HG02763 (cell line): ENCODE measurements around the gene TTLL12.

Source experiments
- ATAC-seq: cut with Tn5 transposase; IDR thresholded peaks from one replicate; pipeline ENCODE4 v1.9.1; 2021; ENCODE audit warnings: mild to moderate bottlenecking, moderate library complexity; ENCODE audit not compliant: unreplicated experiment

The TTLL12 gene

DNA sequence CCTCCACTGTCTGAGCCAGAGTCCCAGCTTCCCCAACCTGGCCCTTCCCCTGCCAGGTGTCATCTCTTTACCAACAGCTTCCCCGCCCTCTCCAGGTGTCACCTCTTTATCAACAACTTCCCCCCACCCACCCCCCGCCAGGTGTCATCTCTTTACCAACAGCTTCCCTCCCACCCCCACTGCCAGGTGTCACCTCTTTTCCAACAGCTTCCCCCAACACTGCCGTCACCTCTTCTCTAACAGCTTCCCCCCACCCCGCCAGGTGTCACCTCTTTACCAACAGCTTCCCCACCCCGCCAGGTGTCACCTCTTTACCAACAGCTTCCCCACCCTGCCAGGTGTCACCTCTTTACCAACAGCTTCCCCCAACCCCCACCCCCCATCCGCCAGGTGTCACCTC lies 29.8 kb upstream of the TTLL12 start:
- no peak for ATAC-seq

DNA sequence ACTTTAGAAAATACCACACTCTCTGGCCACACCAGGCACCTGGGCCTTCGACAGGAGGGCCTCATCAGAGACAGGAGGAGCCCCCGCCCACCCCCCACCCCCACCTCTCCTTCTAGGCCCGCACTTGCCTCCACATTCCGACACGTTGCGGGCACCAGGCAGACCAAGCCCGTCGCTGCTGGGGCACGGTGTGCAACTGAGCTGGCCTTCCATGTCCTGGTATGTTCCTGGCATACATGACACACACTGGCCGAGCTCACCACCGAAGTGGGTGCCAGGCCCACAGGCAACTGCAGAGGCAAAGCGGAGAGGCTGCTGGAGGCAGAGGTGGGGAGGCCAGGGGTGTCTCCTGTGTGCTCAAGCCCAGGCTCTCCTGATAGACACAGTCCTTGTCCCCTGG lies 27.0 kb upstream of the TTLL12 start:
- no peak for ATAC-seq

DNA sequence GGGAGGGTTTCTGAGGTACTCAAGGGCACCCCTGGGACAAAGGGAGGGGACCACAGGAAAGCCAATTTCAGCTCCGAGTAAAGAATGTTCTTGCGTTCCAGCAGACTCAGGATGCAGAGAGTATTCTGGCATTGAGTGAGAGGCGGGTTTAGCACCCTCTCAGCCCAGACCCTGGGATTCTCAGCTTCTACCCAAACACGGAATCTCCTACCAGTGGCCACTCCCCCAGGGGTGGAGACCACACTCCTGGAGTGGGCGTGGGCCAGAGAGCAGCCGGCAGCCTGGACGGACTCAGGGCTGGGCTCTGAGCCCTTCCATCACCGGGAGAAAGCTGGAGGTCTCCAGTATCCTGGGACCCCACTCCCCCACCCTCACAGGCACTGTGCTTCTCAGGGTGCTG lies 26.1 kb upstream of the TTLL12 start:
- no peak for ATAC-seq

DNA sequence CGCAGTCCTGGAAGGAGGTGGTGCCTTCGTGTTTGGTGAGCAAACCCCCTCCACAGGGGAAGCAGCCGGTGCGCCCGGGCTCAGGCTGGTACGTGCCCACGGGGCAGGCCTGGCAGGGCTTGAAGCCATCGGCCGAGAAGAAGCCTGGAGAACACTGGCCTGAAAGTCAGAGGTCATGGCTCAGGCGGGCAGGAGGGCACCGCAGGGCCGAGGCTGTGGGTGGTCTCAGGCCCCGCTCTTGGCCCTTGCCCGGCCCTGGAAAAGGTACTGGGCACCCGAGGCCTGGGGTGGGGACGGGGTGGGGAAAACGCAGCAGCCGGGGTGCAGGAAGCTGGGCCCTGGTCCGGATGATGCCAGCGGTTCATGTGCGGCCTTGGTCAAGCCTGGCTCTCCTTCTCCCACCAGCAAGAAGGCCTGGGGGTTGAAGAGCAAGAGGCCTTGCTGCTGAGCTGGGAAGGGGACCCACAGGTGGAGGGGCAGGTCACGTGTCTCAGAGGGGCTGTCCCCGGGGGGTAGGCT lies 25.6 kb upstream of the TTLL12 start:
- no peak for ATAC-seq

DNA sequence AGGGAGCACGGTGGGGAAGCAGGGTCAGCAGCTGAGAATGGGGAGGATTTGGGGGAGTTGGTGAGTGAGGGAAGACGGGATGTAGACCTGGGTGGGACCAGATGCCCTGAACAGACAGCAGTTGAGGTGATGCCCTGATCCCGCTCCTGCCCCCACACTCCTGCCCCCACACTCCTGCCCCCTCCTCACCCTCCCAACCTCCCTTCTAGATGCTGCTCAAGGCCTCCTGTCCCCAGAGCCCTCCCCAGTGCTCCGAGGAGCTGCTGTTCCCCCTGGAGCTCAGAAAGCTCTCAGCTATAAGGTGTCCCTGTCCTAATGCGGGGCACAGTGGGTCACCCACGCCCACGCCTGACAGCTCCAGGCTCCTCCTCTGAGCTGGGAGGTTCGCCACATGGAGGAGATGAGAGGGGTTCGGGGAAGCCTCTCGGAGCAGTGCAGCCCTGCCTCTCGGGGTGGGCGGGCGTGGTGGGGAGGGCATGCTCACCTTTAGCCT lies 25.1 kb upstream of the TTLL12 start:
- no peak for ATAC-seq

DNA sequence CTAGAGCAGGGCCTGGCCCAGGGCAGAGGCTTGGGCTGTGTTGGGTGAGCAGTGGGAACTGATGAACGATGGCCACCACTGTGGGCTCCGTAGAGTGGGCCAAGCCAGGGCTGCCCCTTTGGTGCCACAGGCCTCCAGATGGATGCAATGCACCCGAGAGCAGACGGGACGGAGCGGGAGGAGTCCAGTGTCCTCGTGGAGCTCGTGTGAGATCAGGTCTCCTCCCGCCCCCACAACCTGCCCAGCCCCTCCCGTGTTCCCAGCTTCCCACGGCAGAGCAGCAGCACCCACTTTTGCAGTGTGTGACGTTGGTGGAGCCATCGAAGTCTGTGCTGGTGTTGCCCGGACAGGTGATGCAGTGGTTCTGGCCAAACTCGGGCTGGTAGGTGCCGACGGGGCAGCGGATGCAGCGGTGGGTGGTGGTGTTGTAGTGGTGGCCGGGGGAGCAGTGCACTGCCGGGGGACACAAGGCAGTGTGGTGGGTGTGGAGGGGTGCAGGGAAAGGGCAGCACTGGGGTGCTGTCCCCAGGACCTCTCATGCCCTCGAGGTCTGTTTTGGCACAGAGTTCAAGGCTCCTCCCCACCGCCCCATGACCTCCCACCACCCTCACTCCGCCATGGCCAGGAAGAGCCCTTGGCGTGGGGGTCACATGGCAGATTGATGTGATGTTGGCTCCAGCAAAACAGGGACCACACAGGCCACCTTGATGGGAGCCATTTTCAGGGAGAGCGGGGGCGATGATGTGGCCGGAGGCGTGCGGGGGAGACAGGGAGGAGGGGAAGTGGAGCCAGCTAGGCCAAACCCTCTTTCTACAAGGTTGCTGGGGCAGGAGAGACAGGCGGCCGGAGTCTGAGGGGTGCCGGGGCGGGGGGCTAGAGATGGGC lies 23.9 kb upstream of the TTLL12 start:
- no peak for ATAC-seq

DNA sequence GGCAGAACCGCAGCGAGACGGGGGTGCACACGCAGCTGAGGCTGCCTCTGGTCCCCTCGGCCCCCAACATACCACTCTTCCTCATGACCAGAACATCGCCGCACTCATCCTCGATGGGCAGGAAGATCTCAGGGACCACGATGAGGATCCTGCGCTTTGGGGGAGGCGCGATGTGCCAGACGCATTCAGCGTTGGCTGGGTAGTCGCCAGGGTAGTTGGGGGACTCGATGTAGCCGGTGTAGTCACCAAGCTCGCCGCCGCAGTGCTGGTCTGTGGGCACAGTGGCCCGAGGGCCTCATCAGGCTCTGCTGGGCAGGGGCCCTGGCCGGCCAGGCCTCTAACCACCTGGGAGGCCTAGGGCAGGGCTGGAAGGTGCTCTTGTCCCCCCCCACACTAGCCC lies 23.0 kb upstream of the TTLL12 start:
- no peak for ATAC-seq

DNA sequence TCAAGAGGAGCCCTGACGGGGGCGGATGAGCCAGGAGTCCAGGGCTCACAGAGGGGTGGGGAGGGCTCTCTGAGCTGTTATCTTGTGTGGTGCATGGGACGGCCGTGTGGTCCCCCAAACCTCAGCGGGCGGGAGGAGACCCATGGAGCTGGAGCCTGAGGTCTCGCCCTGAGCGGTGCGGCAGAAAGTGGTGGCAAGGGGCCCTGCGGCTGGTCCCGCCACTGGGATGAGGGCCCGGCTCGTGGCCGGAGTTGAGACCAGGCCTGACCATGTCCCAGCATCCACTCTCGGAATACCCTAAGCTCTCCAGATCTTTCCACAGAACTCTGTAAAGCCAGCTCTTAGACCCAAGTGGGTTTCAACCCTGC lies 22.6 kb upstream of the TTLL12 start:
- no peak for ATAC-seq

DNA sequence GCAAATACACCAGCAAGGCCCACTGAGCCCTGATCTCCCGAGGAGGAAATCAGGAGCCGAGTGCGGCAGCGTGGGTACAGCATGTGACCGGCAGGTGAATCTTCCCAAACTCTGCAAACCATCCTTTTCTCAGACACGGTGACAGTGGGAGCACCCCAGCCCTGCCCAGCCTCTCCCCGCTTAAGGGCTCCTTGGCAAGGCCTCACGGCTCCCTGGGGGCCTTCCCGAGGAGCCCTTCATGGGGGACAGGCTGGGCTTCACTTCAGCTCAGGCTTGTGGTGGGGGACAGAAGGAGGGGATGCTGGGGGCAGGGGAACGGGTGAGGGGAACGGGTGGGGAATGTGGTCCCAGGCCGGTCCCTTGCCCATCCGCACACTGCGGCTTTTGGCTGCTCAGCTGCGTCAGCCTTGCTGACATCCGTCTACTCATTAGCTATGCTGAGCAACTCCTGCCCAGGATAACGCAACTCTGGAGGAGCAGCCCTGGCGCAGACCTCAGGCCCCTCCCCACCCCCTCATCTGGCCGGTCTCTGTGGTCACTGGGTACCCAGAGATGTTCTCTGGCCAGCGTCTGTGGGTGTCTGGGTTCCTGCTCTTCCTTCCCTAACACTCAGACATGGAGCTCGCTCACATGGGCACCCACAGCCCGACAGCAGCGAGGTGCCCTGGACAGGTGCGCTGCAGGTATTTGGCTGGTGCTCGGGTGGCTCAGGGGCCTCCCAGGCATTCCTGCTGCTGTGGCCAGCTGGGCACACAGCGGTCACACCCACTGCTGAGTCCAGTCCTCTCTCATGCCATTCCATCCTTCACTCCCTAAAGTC lies 22.0 kb upstream of the TTLL12 start:
- ATAC-seq, result no peak

DNA sequence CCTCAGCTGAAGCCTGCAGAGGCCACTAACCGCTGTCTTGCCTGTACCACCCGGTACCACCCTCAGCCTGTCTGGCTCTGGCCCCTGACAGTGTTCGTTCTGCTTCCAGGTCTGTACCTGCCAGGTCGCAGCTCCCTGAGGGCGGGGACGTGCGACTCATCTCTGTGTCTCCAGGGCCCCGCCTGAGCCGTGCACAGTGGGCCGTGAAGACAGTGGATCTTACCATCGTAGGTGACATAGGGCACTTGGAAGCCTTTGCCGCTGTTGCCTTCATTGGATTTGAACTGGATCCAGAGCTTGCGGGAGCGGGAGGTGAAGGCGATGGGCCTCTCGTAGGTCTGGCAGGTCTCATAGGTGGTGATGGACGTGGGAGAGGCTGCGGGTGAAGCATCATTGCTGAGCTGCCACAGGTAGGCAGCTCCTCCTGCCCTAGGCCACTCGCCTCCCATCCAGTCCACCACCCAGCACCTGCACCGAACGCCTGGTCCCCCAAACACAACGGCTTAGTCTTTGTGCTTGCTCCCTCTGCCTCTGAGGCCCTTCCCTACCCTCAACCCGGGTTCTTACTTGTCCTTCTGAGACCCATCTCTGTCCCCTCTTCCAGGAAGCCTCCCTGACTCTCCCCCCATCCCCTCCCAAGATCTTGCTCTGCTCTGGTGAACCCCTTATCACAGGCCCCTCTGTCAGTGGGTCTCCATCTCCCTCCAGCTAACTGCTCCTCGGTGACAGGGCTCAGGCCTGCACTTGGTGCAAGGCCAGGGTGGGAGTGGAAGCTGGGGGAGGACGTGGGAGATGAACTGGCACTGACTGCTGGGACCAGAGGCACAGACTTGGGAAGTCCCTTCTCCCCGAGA lies 21.1 kb upstream of the TTLL12 start:
- ATAC-seq, result no peak

DNA sequence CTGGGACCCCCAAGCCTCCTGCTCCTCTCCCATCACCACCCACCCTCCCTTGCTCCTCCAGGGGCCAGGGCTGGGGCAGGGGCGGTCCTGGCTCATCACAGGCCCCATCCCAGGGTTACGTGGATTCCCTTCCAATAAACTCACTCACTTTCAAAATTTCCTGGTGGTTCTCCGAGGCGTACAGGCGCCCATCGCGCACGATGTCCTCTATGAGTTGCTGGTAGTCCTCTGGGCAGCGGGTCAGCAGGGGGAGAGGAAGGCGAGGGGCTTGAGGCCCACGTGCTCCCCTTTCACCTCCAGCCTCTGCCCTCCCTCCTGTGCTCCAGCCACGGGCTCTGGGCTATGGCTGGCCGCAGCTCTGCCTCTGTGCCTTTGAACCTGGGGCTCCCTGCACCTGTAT lies 20.5 kb upstream of the TTLL12 start:
- no peak for ATAC-seq

DNA sequence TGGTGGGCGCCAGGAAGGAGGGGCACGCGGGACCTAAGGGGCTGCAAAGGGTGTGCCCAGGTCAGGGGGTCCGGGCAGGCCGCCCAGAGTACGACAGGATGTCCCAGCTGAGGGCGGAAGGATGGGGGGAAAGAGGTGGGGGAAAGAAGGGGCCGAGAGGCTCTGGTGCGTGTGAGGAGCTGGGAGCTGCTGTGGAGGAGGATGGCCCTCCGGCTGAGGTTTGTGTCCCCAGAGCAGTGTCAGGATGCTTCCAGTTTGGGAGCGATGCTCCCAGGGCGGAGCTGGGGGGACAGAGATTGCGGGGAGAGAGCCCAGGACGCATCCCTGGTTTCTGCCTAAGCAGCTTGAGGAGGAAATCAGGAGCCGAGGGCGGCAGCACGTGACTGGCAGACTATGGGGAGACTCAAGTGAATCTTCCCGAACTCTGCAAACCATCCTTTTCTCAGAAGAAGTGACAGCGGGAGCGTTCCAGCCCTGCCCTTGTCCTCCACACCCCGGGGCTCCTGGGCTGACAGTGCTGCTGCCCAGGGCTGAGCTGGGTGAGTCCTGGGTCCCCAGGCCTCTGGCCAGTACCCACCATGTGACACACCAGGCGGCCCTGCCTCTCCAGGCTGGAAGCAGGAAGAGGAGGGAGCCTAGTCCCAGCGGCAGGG lies 19.7 kb upstream of the TTLL12 start:
- no peak for ATAC-seq

DNA sequence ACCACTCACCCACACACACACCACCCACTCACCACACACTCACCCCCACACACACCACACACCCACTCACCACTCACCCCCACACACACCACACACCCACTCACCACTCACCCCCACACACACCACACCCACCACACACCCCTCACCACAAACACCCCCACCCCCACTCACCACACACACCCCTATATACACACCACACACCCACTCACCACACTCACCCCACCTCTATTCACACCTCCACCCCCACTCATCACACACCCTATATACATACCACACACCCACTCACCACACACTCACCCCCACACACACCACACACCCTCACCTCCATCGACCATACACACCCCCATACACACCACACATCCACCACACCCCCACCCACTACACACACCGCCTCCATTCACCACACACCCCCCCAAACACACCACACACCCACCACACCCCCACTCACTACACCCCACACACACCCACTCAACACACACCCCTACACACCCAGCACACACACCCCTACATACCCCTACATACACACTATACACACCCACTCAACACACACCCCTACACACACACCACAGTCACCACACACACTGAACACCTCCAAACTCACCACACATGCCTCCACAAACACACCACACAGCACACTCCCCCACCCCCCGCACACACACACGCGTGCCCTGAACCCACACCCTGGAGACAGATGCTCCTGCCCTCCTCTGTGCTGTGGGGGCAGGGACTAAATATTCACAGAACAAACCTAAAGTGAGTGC lies 19.0 kb upstream of the TTLL12 start:
- ATAC-seq, result no peak

DNA sequence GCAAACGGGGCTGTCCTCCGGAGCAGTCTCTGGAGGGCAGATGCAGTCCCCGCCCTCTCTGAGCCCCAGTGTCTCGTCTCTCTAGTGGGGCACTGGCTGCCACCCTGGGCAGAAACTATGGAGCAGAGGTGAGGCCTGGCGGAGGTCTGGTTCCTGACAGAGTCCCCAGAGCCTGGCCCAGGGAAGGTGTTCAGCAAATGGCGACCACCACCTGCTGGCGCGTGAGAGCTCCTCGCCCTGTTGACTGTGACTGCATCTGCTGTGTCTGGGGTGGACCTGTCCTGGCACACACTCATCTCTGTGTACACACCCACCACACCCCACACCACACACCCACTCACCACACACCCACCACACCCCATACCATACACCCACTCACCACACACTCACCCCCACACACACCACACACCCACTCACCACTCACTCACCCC lies 18.3 kb upstream of the TTLL12 start:
- ATAC-seq, result no peak

DNA sequence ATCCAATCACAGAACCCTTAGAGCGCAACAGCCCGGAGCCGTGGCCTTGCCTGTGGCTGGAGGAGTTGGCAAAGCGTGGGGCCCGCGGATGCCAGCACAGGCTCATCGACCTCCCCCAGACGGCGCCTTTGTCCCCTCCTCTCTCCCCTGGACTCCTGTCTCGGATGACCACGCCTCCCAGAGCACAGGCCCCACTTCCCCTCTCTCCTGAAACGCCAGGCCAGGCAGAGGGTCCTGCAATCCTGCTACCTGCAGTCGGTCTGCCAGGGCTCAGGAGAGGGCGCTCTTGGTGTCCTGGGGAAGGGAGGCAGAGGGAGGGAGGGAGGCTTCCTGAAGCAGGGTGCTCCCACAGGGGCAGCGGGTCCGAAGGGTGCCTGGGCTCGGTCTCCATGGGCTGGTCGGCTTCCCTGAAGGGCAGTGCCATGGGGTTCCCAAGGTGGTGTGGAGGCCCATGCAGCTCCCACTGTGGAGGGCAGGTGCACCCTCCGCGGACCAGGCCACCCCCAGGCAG lies 16.6 kb upstream of the TTLL12 start:
- no peak for ATAC-seq

DNA sequence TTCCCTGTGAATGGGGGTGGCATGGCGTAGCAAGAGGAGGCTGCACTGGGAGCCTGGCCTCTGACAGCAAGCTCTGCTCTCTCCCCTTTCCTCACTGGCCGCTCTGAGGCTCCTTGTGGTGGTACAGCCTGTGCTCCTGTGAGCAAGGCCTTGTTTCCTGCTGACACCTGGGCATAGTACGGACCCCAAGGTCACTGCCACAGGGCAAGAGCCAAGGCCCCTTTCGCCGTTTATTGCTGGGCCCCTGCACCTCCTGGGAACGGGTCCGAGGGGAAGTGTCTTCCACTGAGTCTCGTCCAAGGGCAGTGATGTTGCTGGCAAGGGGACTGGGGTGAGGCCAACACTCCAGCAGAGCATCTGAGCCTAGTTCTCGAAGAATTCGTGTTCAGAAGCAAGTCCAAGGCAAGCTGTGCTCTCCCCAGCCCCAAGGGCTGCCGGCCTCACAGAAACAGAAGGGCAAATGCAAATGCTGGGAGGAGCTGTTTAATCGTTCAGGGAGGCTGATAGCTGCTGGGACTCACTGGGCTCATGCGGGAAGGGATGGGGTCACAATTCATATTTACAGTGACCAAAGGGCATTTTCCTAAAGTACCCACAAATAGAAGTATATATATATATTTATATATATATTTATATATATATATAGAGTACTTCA lies 15.9 kb upstream of the TTLL12 start:
- no peak for ATAC-seq

DNA sequence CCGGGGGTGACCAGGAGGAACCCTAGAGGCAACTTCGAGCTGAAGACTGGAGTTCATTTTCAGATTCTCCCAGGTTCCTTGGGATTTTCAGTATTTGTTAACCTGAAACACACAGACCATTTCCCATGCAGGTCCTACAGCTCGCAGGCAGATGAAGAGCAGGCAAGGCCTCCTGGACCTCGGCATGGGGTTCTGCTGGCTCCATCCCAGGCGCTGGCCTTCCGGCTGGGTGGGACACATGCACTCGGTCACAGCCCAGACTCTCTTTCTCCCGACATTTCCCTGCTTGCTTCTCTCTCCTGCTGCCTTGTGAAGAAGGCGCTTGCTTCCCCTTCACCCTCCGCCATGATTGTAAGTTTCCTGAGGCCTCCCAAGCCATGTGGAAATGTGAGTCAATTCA lies 15.4 kb upstream of the TTLL12 start:
- no peak for ATAC-seq

DNA sequence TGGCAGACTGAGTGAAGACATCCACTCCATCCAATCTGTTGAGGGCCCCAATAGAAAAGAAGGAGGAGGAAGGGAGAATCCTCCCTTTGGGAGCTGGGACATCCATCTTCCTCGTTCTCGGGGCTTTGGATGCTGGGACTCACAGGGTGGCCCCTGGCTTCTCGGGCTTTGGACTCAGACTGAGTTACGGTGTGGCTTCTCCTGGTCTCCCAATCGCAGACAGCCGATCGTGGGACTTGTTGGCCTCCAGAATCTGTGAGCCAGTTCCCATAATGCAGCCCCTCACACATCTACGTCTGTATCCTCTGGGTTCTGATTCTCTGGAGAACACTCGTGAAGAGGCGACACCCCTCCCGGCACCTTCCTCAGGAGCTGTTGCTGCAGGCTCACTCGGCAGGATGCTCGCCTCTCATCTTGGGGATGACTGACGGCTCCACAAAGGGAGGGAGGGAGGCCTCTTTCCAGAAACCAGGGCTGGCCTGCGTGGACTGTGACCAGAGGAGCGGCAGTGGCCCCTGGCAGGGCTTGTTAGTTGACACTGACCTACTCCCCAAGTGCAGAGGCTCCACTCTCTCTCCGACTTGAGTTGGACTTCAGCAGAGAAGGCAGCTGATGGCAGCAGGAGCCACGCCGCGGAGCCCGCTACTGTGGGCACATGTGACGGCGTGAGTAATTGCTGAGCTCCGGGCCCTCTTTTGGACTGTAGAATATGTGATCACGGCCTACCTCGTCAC lies 14.7 kb upstream of the TTLL12 start:
- no peak for ATAC-seq
